HL-60 (cell line): ENCODE data around the gene HNRNPA0.

Experiments
- CTCF ChIP-seq: IDR thresholded peaks from one replicate; pipeline ENCODE4 v1.5.1; 2011; ENCODE audit warnings: low read length, control low read depth, inconsistent platforms; ENCODE audit not compliant: insufficient read depth
- GABPA ChIP-seq: IDR thresholded peaks from 2 replicates; pipeline ENCODE4 v1.6.1; 2012; ENCODE audit warnings: low read depth
- POLR2AphosphoS5 ChIP-seq: IDR thresholded peaks from 2 replicates; pipeline ENCODE4 v1.6.1; 2012; ENCODE audit warnings: low read depth
- REST ChIP-seq: IDR thresholded peaks from 2 replicates; pipeline ENCODE4 v1.6.1; 2012; ENCODE audit warnings: low read depth; ENCODE audit not compliant: insufficient replicate concordance

GRCh38 chr5:137760294-137760693 is 6.1 kb upstream of the HNRNPA0 start:
- TF ChIP-seq POLR2AphosphoS5: no peak
- TF ChIP-seq CTCF: no peak
- no peak for TF ChIP-seq REST
- TF ChIP-seq GABPA: no peak
